ENCODE data around the gene KRTAP10-1. TPM values are rescaled to one million over a fixed set of nuclear protein-coding genes. Genes with fewer than 3 reads are reported as not detected.
"Not testable (repeated sequence)": the region's sequence is repeated elsewhere in the genome, so short reads cannot be mapped to it uniquely, and the experiment has no call there.

Gene KRTAP10-1
- total RNA-seq, 4 donors from 2014 or later: not detected

- ATAC-seq (no peak), DNase-seq (no peak)
- H3K36me3 ChIP-seq: no peaks in the 10 kb centered on the region
- TF ChIP-seq CTCF (IDR thresholded peaks at IDR 0.05 in 4 of 5, conservative IDR thresholded peaks at IDR 0.05 in 1 of 5) (no peak), POLR2A (IDR thresholded peaks at IDR 0.05) (no peak)
- H3K27ac ChIP-seq: no peak overlapping the region
- intact Hi-C loops (cut with DNase I; ENCODE audit: low total_unique reads) (no loop called here), in situ Hi-C loops (cut with MboI; ENCODE audit: low sequenced_read_pairs in 4 of 4) (no loop called here)
- peaks cover 0 to 12% (median 0%) of the 10 kb centered on the region in 3 donors for H3K9me3 ChIP-seq
- H3K27me3 ChIP-seq: peaks cover 5 to 28% (median 15%) of the 10 kb centered on the region in 3 donors
- no peaks in the 10 kb centered on the region for H3K4me1 ChIP-seq
- no peak overlapping the region for H3K4me3 ChIP-seq
These were observed 43.2 kb upstream of the KRTAP10-1 start for GRCh38 chr21:44583089-44583799.

GRCh38 chr21:44582055-44582454 lies 42.1 kb upstream of the KRTAP10-1 start:
- Histone ChIP-seq H3K27ac (no peak overlapping the region), H3K9me3 (peaks cover 0 to 12% (median 0%) of the 10 kb centered on the region in 3 donors), H3K27me3 (peaks cover 5 to 28% (median 15%) of the 10 kb centered on the region in 3 donors), H3K36me3 (no peaks in the 10 kb centered on the region), H3K4me3 (peak overlapping the region in 1 of 4 donors; percentile 25), H3K4me1 (no peaks in the 10 kb centered on the region)
- DNase-seq (no peak), ATAC-seq (no peak)
- TF ChIP-seq CTCF (IDR thresholded peaks at IDR 0.05 in 4 of 5, conservative IDR thresholded peaks at IDR 0.05 in 1 of 5): no peak
- no peak for TF ChIP-seq POLR2A (IDR thresholded peaks at IDR 0.05)
- in situ Hi-C loops (cut with MboI; ENCODE audit: low sequenced_read_pairs in 4 of 4): no loop called here
- intact Hi-C loops (cut with DNase I; ENCODE audit: low total_unique reads): no loop called here

GRCh38 chr21:44581158-44581557 lies 41.2 kb upstream of the KRTAP10-1 start:
- Histone ChIP-seq H3K27me3 (peaks cover 5 to 26% (median 9%) of the 10 kb centered on the region in 3 donors), H3K27ac (no peak overlapping the region), H3K36me3 (no peaks in the 10 kb centered on the region), H3K4me1 (no peaks in the 10 kb centered on the region), H3K4me3 (no peak overlapping the region), H3K9me3 (peaks cover 0 to 12% (median 0%) of the 10 kb centered on the region in 3 donors)
- ATAC-seq: no peak
- DNase-seq: no peak
- in situ Hi-C loops (cut with MboI; ENCODE audit: low sequenced_read_pairs in 4 of 4) (no loop called here), intact Hi-C loops (cut with DNase I; ENCODE audit: low total_unique reads) (no loop called here)
- no peak for TF ChIP-seq POLR2A (IDR thresholded peaks at IDR 0.05)
- no peak for TF ChIP-seq CTCF (IDR thresholded peaks at IDR 0.05 in 4 of 5, conservative IDR thresholded peaks at IDR 0.05 in 1 of 5)

- intact Hi-C loops (cut with DNase I; ENCODE audit: low total_unique reads); H3K36me3 ChIP-seq; ATAC-seq; H3K27ac ChIP-seq; DNase-seq; H3K4me1 ChIP-seq; in situ Hi-C loops (cut with MboI; ENCODE audit: low sequenced_read_pairs in 4 of 4); H3K4me3 ChIP-seq: not testable (repeated sequence)
- Histone ChIP-seq H3K9me3 (peaks cover 0 to 12% (median 0%) of the 10 kb centered on the region in 3 donors), H3K27me3 (peaks cover 3 to 18% (median 5%) of the 10 kb centered on the region in 3 donors)
These were observed 40.3 kb upstream of the KRTAP10-1 start, which contains the start of gene KRTAP10-5 for GRCh38 chr21:44580231-44580821. Gene KRTAP10-5, minus strand, starts transcription at chr21:44580604. Its CDS starts 26 bp downstream, at chr21:44580578.

- DNase-seq: no peak
- TF ChIP-seq POLR2A (IDR thresholded peaks at IDR 0.05): no peak
- TF ChIP-seq CTCF (IDR thresholded peaks at IDR 0.05 in 4 of 5, conservative IDR thresholded peaks at IDR 0.05 in 1 of 5): no peak
- H3K27me3 ChIP-seq: peaks cover 0 to 16% (median 5%) of the 10 kb centered on the region in 3 donors
- no peaks in the 10 kb centered on the region for H3K36me3 ChIP-seq
- no peak overlapping the region for H3K4me3 ChIP-seq
- intact Hi-C loops (cut with DNase I; ENCODE audit: low total_unique reads) (no loop called here), in situ Hi-C loops (cut with MboI; ENCODE audit: low sequenced_read_pairs in 4 of 4) (no loop called here)
- H3K27ac ChIP-seq: no peak overlapping the region
- no peak for ATAC-seq
- peaks cover 0 to 12% (median 0%) of the 10 kb centered on the region in 3 donors for H3K9me3 ChIP-seq
- H3K4me1 ChIP-seq: no peaks in the 10 kb centered on the region
These were observed 39.8 kb upstream of the KRTAP10-1 start for GRCh38 chr21:44579833-44580144.
